Activated CD8-positive, alpha-beta memory T cell treated with anti-CD3 and anti-CD28 coated beads, Interleukin-2, amount 10 ng/mL, durations not matched to agents 7 days and 5 days (primary cell): ENCODE measurements around the gene FANCL. TPM values are rescaled to one million over a fixed set of nuclear protein-coding genes. Genes with fewer than 3 reads are reported as not detected.
"Not testable (repeated sequence)": the region's sequence is repeated elsewhere in the genome, so short reads cannot be mapped to it uniquely, and the experiment has no call there.

Experiments used
- ATAC-seq: fragments of 150-1000 bp; cut with Tn5 transposase; one replicate; pipeline ENCODE4 v1.10.0; 2021; ENCODE audit warnings: moderate library complexity
- CTCF ChIA-PET: fragments of 350-600 bp; sonication (Branson Sonifier 250); formaldehyde crosslinking; loops from one replicate; lab custom pipeline; 2021; ENCODE audit warnings: antibody characterized with exemption; lab: Charles Lee
- DNase-seq: peaks from one replicate; pipeline ENCODE4 v3.0.0-alpha.2; 2020
- H3K27ac Mint-ChIP-seq: one replicate; pipeline ENCODE4 v1.8.0; 2021; ENCODE audit warnings: mild to moderate bottlenecking, mixed read lengths
- H3K27me3 Mint-ChIP-seq: one replicate; pipeline ENCODE4 v1.8.0; 2021; ENCODE audit warnings: mixed read lengths
- H3K36me3 Mint-ChIP-seq: one replicate; pipeline ENCODE4 v1.8.0; 2021; ENCODE audit warnings: mild to moderate bottlenecking, mixed read lengths
- H3K4me1 Mint-ChIP-seq: one replicate; pipeline ENCODE4 v1.8.0; 2021; ENCODE audit warnings: mixed read lengths
- H3K4me3 Mint-ChIP-seq: one replicate; pipeline ENCODE4 v1.8.0; 2021; ENCODE audit warnings: mild to moderate bottlenecking, moderate library complexity, mixed read lengths
- H3K9me3 Mint-ChIP-seq: one replicate; pipeline ENCODE4 v1.8.0; 2022; ENCODE audit warnings: low read depth, mixed read lengths
- total RNA-seq, 2 experiments: library from RNA; stranded (reverse); gene quantifications; one replicate each; pipeline ENCODE4 v1.2.3, GENCODE V29; 2021

Gene FANCL
- total RNA-seq = 10 to 100 TPM; 26.5 to 28.2 TPM

DNA sequence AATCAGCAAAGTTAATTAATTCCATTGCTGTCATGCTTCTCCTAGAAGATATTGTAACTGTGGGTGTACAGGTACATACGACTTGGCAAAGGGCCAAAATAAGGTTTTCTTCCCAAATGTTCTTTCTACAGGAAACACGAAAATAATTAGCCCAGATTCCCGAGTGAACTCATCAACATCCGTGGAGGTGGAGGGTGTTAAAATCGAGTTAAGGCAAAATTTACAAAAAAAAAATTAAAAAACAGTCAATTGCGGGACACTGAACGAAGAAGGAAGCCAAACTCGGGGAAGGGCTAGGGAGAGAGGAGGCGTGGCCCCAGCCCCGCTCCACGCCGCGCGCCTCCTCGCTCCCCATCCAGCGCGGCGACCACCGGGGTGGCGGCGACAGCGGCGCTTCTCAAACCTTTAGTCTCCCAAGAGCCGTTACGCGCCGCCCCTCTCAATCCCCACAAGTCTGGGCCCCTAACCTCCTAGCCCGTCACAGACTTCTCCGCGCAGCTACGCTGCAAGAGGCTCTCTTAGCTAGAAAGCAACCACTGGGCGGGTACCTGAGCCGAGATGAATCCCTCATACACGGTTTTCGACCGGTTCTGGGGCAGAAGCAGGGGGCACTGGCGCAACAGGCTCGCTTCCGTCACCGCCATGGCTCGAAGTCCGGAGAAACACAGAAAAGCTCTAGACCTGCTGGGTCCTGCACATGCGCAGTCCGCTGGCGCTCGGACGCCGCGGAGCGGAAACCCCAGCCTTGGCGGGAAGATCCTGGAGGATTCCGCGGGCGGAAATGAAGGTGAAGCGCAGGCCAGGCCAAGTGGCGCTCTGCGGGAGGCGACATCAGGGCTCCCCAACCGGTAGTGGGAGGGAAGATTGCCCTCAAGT lies at the start of gene FANCL:
TSS of gene FANCL (minus strand) at position 656 of the 876 bp plus-strand sequence. CDS start at position 644, 12 bp downstream.
- Mint-ChIP-seq H3K27ac (peak within 1 kb of the TSS; percentile 88), H3K27me3 (peaks cover 12% of the 10 kb centered on the region), H3K4me3 (peak within 1 kb of the TSS; percentile 82), H3K36me3 (peaks cover 7% of the 10 kb centered on the region), H3K4me1 (peaks cover 36% of the 10 kb centered on the region), H3K9me3 (no peaks in the 10 kb centered on the region)
- peak; percentile 87 for ATAC-seq
- CTCF ChIA-PET = no interaction called here
- peak; percentile 85 for DNase-seq

- H3K9me3 Mint-ChIP-seq = no peaks in the 10 kb centered on the region
- H3K4me3 Mint-ChIP-seq = no peak overlapping the region
- H3K4me1 Mint-ChIP-seq = no peaks in the 10 kb centered on the region
- DNase-seq (no peak), ATAC-seq (no peak)
- H3K27me3 Mint-ChIP-seq = peaks cover 13% of the 10 kb centered on the region
- H3K27ac Mint-ChIP-seq = no peak overlapping the region
- CTCF ChIA-PET = no interaction called here
- no peaks in the 10 kb centered on the region for H3K36me3 Mint-ChIP-seq
These were observed 47.9 kb upstream of the FANCL start for GRCh38 chr2:58289029-58289428.

DNA sequence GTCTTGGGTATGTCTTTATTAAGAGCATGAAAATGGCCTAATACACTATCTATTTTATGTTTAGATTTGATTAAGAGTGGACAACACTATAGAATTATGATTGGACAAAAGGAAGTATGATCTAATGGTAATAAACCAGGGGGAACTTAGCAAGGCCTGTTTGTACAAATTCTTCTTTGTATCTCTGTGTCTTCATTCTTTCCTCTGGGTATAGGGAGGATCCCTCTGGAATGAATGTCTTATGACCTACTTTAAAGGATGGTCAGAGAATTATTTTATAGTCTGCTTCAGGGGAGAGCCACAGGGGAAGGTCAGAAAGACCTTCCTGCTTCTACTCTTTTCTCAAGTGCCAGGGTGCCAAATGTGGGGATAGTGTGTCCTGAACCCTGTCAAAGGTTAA lies 42.8 kb upstream of the FANCL start:
- Mint-ChIP-seq H3K36me3 (no peaks in the 10 kb centered on the region), H3K4me1 (no peaks in the 10 kb centered on the region), H3K9me3 (no peaks in the 10 kb centered on the region), H3K27ac (no peak overlapping the region), H3K4me3 (no peak overlapping the region), H3K27me3 (peaks cover 6% of the 10 kb centered on the region)
- ATAC-seq = no peak
- no peak for DNase-seq
- CTCF ChIA-PET = no interaction called here

GRCh38 chr2:58275144-58275543 lies 34.0 kb upstream of the FANCL start:
- H3K9me3 Mint-ChIP-seq, H3K27me3 Mint-ChIP-seq, H3K36me3 Mint-ChIP-seq, H3K4me3 Mint-ChIP-seq, ATAC-seq, DNase-seq, CTCF ChIA-PET, H3K4me1 Mint-ChIP-seq, H3K27ac Mint-ChIP-seq: not testable (repeated sequence)

DNA sequence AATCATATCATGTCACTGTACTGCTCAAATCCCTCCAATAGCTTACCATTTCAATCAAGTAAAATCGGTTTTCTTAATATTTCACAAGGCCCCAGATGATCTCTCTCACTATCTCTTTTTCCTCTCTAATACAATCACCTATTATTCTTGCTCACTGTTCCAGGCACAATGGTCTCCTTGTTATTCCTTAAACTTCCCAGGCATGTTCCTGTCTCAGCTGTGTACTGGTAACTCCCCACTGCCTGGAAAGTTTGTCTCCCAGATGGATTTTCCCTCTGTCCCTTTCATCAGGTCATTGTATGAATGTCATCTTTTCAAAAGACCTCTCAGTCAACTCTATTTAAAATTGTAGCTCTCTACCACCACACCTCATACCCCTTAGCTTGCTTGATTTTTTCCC lies 30.7 kb upstream of the FANCL start:
- DNase-seq (no peak), ATAC-seq (no peak)
- CTCF ChIA-PET = no interaction called here
- no peaks in the 10 kb centered on the region for H3K4me1 Mint-ChIP-seq
- H3K27ac Mint-ChIP-seq = no peak overlapping the region
- H3K4me3 Mint-ChIP-seq = no peak overlapping the region
- no peaks in the 10 kb centered on the region for H3K9me3 Mint-ChIP-seq
- H3K27me3 Mint-ChIP-seq = peaks cover 3% of the 10 kb centered on the region
- no peaks in the 10 kb centered on the region for H3K36me3 Mint-ChIP-seq

GRCh38 chr2:58268685-58269084 lies 27.6 kb upstream of the FANCL start:
- H3K27me3 Mint-ChIP-seq = peaks cover 3% of the 10 kb centered on the region
- no peaks in the 10 kb centered on the region for H3K4me1 Mint-ChIP-seq
- no peak overlapping the region for H3K4me3 Mint-ChIP-seq
- CTCF ChIA-PET = no interaction called here
- H3K9me3 Mint-ChIP-seq = no peaks in the 10 kb centered on the region
- no peak for ATAC-seq
- DNase-seq = no peak
- no peaks in the 10 kb centered on the region for H3K36me3 Mint-ChIP-seq
- no peak overlapping the region for H3K27ac Mint-ChIP-seq

DNA sequence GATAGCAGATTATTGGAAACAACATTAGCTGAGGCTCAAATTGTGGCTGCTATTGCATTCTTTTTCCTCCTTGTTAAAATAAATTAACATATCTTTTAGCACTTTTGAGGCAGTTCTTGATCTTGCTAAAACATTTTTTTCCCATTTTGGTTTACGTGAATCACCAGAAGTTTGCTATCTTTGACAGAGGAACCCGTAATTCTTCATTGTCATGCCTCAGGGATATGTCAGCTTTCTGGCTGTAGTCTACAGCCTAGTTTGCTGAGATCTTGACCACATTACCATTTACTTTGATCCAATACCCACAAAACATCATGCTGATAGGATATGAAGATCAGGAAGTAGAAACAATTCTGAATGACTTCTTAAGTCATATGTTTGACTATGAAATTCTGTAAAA lies 25.1 kb upstream of the FANCL start:
- no peaks in the 10 kb centered on the region for H3K9me3 Mint-ChIP-seq

DNA sequence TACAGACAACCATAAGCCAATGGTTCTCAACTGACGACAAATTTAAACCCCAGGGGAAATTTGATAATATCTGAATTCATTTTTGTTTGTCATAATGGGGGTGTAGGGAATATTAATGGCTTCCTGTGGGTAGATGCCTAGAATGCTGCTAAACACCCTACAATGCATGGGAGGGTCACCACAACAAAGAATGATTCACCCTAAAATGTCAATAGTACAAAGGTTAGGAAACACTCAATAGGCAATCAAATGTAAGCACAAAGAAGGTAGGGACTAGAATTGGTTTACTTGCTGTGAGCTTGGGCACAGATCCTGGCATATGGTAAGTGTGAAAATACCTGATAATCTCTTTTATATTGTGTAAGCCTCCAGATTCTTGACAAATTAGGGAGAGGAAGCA lies 20.1 kb upstream of the FANCL start:
- Mint-ChIP-seq H3K9me3 (peaks cover 2% of the 10 kb centered on the region), H3K27ac (no peak overlapping the region), H3K4me3 (no peak overlapping the region), H3K36me3 (no peaks in the 10 kb centered on the region), H3K27me3 (no peaks in the 10 kb centered on the region), H3K4me1 (no peaks in the 10 kb centered on the region)
- DNase-seq = no peak
- no peak for ATAC-seq
- CTCF ChIA-PET = interaction anchor here (1.1 kb wide), 1 partner anchor 17 kb away, joined by 7 read pairs; no protein-coding TSS in a partner anchor

More for the DNA sequence above, 25.1 kb upstream of the FANCL start:
- CTCF ChIA-PET = no interaction called here
- no peaks in the 10 kb centered on the region for H3K36me3 Mint-ChIP-seq
- DNase-seq (no peak), ATAC-seq (no peak)
- H3K27ac Mint-ChIP-seq = no peak overlapping the region
- H3K4me1 Mint-ChIP-seq = no peaks in the 10 kb centered on the region
- H3K27me3 Mint-ChIP-seq = no peaks in the 10 kb centered on the region
- H3K4me3 Mint-ChIP-seq = no peak overlapping the region

GRCh38 chr2:58258456-58258855 lies 17.3 kb upstream of the FANCL start:
- H3K4me1 Mint-ChIP-seq, CTCF ChIA-PET, H3K27ac Mint-ChIP-seq, H3K36me3 Mint-ChIP-seq, H3K4me3 Mint-ChIP-seq, DNase-seq, H3K9me3 Mint-ChIP-seq, H3K27me3 Mint-ChIP-seq: not testable (repeated sequence)
- peak; percentile 33 for ATAC-seq

- H3K27ac Mint-ChIP-seq, H3K9me3 Mint-ChIP-seq, H3K36me3 Mint-ChIP-seq, H3K4me1 Mint-ChIP-seq, H3K27me3 Mint-ChIP-seq, CTCF ChIA-PET, DNase-seq, H3K4me3 Mint-ChIP-seq: not testable (repeated sequence)
- peak; percentile 23 for ATAC-seq
These were observed 10.4 kb upstream of the FANCL start for GRCh38 chr2:58251331-58252201.

DNA sequence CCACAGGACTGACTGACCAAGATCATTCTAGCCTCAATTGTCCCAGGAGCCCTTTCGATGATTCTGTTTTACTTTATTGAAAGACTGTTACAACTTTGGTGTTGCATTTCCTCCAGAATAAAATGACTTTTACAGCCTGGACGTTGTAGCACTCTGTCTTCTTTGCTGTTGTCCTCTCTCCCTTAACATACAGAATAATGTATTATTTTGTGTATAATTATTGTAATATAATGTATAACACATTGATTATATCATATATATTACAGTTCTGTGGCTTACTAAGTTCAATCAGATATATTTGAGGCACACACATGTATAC lies 380 bp upstream of the FANCL start:
- H3K9me3 Mint-ChIP-seq = no peaks in the 10 kb centered on the region
- H3K4me3 Mint-ChIP-seq = peak overlapping the region; percentile 82
- DNase-seq (no peak), ATAC-seq (no peak)
- peaks cover 12% of the 10 kb centered on the region for H3K27me3 Mint-ChIP-seq
- H3K36me3 Mint-ChIP-seq = peaks cover 5% of the 10 kb centered on the region
- CTCF ChIA-PET = no interaction called here
- peaks cover 32% of the 10 kb centered on the region for H3K4me1 Mint-ChIP-seq
- H3K27ac Mint-ChIP-seq = peak overlapping the region; percentile 88

GRCh38 chr2:58239243-58239925 lies 1.7 kb downstream of the FANCL start:
- Mint-ChIP-seq H3K27me3 (peaks cover 1% of the 10 kb centered on the region), H3K4me3 (peak overlapping the region; percentile 46), H3K9me3 (peaks cover 5% of the 10 kb centered on the region), H3K4me1 (peaks cover 44% of the 10 kb centered on the region), H3K27ac (no peak overlapping the region), H3K36me3 (peaks cover 15% of the 10 kb centered on the region)
- CTCF ChIA-PET = no interaction called here
- DNase-seq (no peak), ATAC-seq (no peak)

DNA sequence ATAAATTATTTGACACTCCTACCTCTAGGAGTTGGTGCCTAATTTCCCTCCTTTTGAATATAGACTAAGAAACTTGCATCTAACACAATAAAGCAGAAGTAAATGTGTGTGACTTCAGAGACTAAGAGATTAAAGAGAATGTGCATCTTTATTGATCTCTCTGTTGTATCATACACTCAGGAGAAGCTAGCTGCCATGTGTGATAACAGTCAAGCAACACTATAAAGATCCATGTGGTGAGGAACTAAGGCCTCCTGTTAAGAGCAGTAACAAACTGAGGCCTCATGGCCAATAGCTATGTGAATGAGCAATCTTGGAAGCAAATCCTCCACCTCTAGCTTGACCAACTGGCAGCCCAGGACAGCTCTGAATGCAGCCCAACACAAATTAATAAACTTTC lies 3.4 kb downstream of the FANCL start:
- CTCF ChIA-PET = no interaction called here
- peak overlapping the region; percentile 10 for H3K4me3 Mint-ChIP-seq
- H3K36me3 Mint-ChIP-seq = peaks cover 21% of the 10 kb centered on the region
- H3K9me3 Mint-ChIP-seq = peaks cover 5% of the 10 kb centered on the region
- ATAC-seq (no peak), DNase-seq (no peak)
- no peaks in the 10 kb centered on the region for H3K27me3 Mint-ChIP-seq
- peak overlapping the region; percentile 37 for H3K27ac Mint-ChIP-seq
- peaks cover 47% of the 10 kb centered on the region for H3K4me1 Mint-ChIP-seq
